Ovary (tissue), 3 donors: ENCODE results near the gene RPS25.

ENCODE experiments used
- EP300 ChIP-seq: sonication (generic); formaldehyde crosslinking; IDR thresholded peaks from one replicate; pipeline ENCODE4 v1.6.1; 2017; ENCODE audit warnings: antibody characterized with exemption
- POLR2A ChIP-seq: fragments of 450-650 bp; IDR thresholded peaks from one replicate; pipeline ENCODE4 v1.6.1; 2017; ENCODE audit warnings: antibody characterized with exemption, mild to moderate bottlenecking, moderate library complexity
- TF ChIP-seq, protein P1 (sequence below), 3 donors: fragments of 450-650 bp in 2 of 3; fragments of 200-600 bp in 1 of 3; IDR thresholded peaks; one replicate each; pipeline versions ENCODE4 v1.5.1 to v1.8.0; 2016 to 2022; ENCODE audit warnings: antibody characterized with exemption in 3 of 3, mild to moderate bottlenecking in 1 of 3
- donor health status: DM: no; HTN: no; CAD: no.

DNA sequence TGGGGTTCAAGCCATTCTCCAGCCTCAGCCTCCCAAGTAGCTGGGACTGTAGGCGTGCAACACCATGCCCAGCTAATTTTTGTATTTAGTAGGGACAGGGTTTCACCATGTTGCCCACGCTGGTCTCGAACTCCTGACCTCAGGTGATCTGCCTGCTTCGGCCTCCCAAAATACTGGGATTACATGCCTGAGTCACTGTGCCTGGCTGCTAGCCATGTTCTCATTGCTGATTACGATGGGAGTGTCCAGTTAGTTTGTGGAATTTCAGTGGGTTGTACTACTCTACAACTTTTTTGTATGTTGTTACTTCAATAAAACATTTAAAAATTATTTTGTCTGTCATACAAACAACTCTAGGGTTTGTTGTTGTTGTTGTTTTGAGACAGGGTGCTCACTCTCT, 44.6 kb upstream of the RPS25 start:
- TF ChIP-seq, protein P1, sequence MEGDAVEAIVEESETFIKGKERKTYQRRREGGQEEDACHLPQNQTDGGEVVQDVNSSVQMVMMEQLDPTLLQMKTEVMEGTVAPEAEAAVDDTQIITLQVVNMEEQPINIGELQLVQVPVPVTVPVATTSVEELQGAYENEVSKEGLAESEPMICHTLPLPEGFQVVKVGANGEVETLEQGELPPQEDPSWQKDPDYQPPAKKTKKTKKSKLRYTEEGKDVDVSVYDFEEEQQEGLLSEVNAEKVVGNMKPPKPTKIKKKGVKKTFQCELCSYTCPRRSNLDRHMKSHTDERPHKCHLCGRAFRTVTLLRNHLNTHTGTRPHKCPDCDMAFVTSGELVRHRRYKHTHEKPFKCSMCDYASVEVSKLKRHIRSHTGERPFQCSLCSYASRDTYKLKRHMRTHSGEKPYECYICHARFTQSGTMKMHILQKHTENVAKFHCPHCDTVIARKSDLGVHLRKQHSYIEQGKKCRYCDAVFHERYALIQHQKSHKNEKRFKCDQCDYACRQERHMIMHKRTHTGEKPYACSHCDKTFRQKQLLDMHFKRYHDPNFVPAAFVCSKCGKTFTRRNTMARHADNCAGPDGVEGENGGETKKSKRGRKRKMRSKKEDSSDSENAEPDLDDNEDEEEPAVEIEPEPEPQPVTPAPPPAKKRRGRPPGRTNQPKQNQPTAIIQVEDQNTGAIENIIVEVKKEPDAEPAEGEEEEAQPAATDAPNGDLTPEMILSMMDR (IDR thresholded peaks at IDR 0.05) = no peak
- TF ChIP-seq EP300 = no peak
- no peak for TF ChIP-seq POLR2A
